DND-41 (cell line): ENCODE data around the gene SLC41A1.

Experiments used
- ATAC-seq: fragments of 200-7000 bp; cut with Tn5 transposase; 3 replicates; pipeline ENCODE4 v1.9.1; 2021; ENCODE audit warnings: low read depth; ENCODE audit not compliant: insufficient read depth
- DNase-seq: peaks from one replicate; pipeline ENCODE4 v3.0.0-alpha.2; 2020
- H2AFZ ChIP-seq: 2 replicates; pipeline ENCODE4 v1.6.0; 2012; ENCODE audit warnings: low read depth, low read length
- H3K27ac ChIP-seq: 2 replicates; pipeline ENCODE4 v1.5.1; 2012; ENCODE audit warnings: low read length, inconsistent platforms
- H3K27me3 ChIP-seq: fragments of 200-600 bp; sonication (generic); 2 replicates; pipeline ENCODE4 v1.6.0; 2012; ENCODE audit warnings: low read length, mild to moderate bottlenecking, inconsistent platforms; ENCODE audit not compliant: insufficient read depth, poor library complexity
- H3K36me3 ChIP-seq: 2 replicates; pipeline ENCODE4 v1.5.1; 2012; ENCODE audit warnings: low read length, inconsistent platforms; ENCODE audit not compliant: insufficient read depth
- H3K4me1 ChIP-seq: 2 replicates; pipeline ENCODE4 v1.5.1; 2012; ENCODE audit warnings: mild to moderate bottlenecking, low read length; ENCODE audit not compliant: insufficient read depth
- H3K4me2 ChIP-seq: 2 replicates; pipeline ENCODE4 v1.6.0; 2012; ENCODE audit warnings: mild to moderate bottlenecking, moderate library complexity, low read length, inconsistent platforms; ENCODE audit not compliant: insufficient read depth
- H3K4me3 ChIP-seq, 2 experiments: fragments of 200-600 bp in 1 of 2; shearing (Covaris generic) in 1 of 2; 2 replicates each; pipeline ENCODE4 v1.5.1; 2012 to 2016; ENCODE audit warnings: inconsistent platforms in 2 of 2, low read length in 2 of 2, mild to moderate bottlenecking in 2 of 2, low read depth in 1 of 2, moderate library complexity in 1 of 2
- H3K79me2 ChIP-seq: 2 replicates; pipeline ENCODE4 v1.6.0; 2012; ENCODE audit warnings: low read length, inconsistent platforms; ENCODE audit not compliant: insufficient read depth
- H3K9ac ChIP-seq: 2 replicates; pipeline ENCODE4 v1.6.0; 2012; ENCODE audit warnings: low read depth, mild to moderate bottlenecking, inconsistent platforms, low read length, moderate library complexity
- H3K9me3 ChIP-seq: 2 replicates; pipeline ENCODE4 v1.5.1; 2012; ENCODE audit warnings: low read length, moderate library complexity, mild to moderate bottlenecking, inconsistent platforms; ENCODE audit not compliant: insufficient read depth, severe bottlenecking
- H4K20me1 ChIP-seq: 2 replicates; pipeline ENCODE4 v1.6.0; 2012; ENCODE audit warnings: low read length; ENCODE audit not compliant: insufficient read depth
- EZH2 ChIP-seq: IDR thresholded peaks from 3 replicates; pipeline ENCODE4 v1.6.1; 2012; ENCODE audit warnings: borderline replicate concordance, low read depth, mild to moderate bottlenecking, moderate library complexity, low read length, inconsistent platforms; ENCODE audit not compliant: severe bottlenecking
- TF ChIP-seq, protein P1 (sequence below): IDR thresholded peaks from 2 replicates; pipeline ENCODE4 v1.5.1; 2012; ENCODE audit warnings: borderline replicate concordance, low read length, moderate library complexity, mild to moderate bottlenecking; ENCODE audit not compliant: poor library complexity, severe bottlenecking; ENCODE audit errors: extremely low read depth

Gene SLC41A1

GRCh38 chr1:205751036-205751651 is 61.9 kb downstream of the SLC41A1 start:
- ATAC-seq (no peak), DNase-seq (peak; percentile 26)
- peak overlapping the region; percentile 98 for H3K27ac ChIP-seq
- peak overlapping the region; percentile 63 for H3K4me2 ChIP-seq
- peak overlapping the region; percentile 99 for H2AFZ ChIP-seq
- peaks cover 30% of the 10 kb centered on the region for H3K36me3 ChIP-seq
- peaks cover 32% of the 10 kb centered on the region for H4K20me1 ChIP-seq
- H3K4me3 ChIP-seq = no peak overlapping the region; a peak in 1 of 4 replicates
- no peaks in the 10 kb centered on the region for H3K27me3 ChIP-seq
- TF ChIP-seq EZH2 = no peak
- TF ChIP-seq, protein P1, sequence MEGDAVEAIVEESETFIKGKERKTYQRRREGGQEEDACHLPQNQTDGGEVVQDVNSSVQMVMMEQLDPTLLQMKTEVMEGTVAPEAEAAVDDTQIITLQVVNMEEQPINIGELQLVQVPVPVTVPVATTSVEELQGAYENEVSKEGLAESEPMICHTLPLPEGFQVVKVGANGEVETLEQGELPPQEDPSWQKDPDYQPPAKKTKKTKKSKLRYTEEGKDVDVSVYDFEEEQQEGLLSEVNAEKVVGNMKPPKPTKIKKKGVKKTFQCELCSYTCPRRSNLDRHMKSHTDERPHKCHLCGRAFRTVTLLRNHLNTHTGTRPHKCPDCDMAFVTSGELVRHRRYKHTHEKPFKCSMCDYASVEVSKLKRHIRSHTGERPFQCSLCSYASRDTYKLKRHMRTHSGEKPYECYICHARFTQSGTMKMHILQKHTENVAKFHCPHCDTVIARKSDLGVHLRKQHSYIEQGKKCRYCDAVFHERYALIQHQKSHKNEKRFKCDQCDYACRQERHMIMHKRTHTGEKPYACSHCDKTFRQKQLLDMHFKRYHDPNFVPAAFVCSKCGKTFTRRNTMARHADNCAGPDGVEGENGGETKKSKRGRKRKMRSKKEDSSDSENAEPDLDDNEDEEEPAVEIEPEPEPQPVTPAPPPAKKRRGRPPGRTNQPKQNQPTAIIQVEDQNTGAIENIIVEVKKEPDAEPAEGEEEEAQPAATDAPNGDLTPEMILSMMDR = no peak
- peaks cover 37% of the 10 kb centered on the region for H3K79me2 ChIP-seq
- peak overlapping the region; percentile 68; the same call in 1 of the 2 replicates for H3K9ac ChIP-seq
- H3K9me3 ChIP-seq = no peaks in the 10 kb centered on the region
- peaks cover 38% of the 10 kb centered on the region for H3K4me1 ChIP-seq

DNA sequence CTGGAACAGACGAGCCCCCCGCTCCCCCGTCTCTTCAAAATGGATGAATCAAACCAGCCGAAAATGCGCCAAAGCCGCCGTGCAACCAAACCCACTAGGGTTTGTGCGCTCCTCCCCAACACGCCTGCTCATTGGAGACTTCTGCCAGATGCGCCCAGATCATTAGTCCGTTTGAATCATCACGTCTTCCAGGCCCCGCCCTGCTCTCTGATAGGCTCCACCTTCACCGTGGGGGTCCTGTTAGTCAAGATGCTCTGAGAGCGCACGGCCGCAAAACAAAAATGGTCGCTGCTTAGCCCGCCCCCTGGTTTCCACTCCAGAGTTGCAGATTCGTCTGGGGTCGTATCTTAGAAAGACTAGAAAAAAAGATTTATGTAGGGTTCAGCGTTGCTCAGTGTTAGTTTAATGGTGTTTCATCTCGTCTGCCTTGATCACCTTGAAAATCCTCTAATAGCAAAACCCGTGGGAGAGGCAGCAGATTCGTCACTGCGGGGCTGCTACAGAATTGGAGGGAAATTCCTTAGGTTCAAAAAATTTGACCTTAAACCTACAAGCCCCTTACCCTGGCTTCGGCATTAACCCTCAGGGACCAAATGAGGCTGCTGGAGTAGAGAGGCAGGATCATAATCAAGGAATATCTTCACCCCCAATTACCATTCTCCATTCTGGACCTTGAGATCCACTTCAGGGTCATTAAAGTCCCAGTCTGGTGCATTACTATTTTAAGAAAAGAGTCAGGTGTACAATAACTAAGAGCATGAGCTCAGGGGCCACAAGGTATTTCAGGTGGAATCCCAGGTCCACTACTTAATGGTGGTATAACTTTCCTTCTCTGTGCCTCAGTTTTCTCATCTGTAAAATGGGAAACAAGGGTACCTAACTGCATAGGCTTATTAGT is 62.6 kb downstream of the SLC41A1 start, which contains the start of gene NUCKS1:
Gene NUCKS1 (minus strand): TSS at position 45 of the 898 bp plus-strand sequence. CDS start 209 bp downstream, outside the sequence.
- TF ChIP-seq, protein P1 = no peak
- no peak for TF ChIP-seq EZH2
- Histone ChIP-seq H3K27me3 (no peaks in the 10 kb centered on the region), H3K9ac (peak within 1 kb of the TSS; percentile 76), H3K9me3 (no peaks in the 10 kb centered on the region), H3K4me3 (peak within 1 kb of the TSS; percentile 67 to 82), H3K36me3 (peaks cover 36% of the 10 kb centered on the region), H4K20me1 (peaks cover 40% of the 10 kb centered on the region), H3K27ac (peak within 1 kb of the TSS; percentile 98), H3K4me2 (peak within 1 kb of the TSS; percentile 76), H3K4me1 (peaks cover 45% of the 10 kb centered on the region), H3K79me2 (peaks cover 44% of the 10 kb centered on the region), H2AFZ (peak within 1 kb of the TSS; percentile 99)
- DNase-seq = peak; percentile 99
- ATAC-seq = peak; percentile 83

DNA sequence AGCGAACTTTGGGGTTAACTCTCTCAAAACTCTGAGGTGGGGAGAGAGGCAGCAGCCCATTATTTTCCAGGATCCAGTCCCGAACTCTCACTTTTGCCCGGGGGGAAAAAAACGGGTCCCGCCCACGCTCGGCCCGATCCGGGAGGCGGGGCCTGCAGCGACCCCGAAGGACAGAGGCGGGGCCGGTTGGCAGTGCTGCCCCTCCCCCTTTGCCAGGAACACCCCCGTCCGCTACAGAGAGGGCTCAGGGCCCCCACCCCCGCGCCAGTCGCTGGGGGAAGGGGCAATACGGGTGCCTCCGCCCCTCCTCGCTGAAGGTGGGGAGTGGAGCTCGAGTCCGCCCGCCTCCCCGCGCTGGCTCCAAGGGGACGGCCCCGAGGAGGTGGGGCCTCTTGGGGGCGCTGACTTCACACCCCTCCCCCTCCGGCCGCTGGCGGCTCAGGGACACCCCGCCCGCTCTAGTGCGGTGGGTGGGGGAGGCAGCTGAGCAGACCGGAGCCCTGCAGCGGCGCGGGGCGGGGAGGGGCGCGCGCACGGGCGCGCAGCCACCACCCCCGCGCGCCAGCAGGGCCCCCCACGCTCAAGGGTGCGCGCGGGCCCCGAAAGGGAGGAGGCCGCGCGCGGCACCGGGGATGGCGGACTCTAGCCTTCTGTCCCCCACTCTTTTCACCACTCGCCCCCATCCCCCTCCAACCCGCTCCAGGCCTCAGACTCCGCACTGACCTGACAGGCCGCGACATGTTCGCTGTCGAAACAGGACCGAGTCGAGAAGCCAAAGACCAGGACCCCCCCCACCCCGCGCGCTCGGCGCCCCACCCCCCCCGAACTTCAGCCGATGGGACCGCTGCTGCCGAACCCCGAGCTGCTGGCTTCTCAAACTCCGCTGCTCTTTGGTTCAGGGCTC is 63.5 kb downstream of the SLC41A1 start:
- H3K79me2 ChIP-seq = peaks cover 53% of the 10 kb centered on the region
- TF ChIP-seq EZH2 = no peak
- TF ChIP-seq, protein P1 = peak; percentile 20

More for the DNA sequence above, 63.5 kb downstream of the SLC41A1 start:
- peak overlapping the region; percentile 67 to 82; a peak in 3 of 4 replicates for H3K4me3 ChIP-seq
- H3K4me2 ChIP-seq = peak overlapping the region; percentile 76
- peak overlapping the region; percentile 76 for H3K9ac ChIP-seq
- peak; percentile 98 for DNase-seq
- peak overlapping the region; percentile 90 for H3K27ac ChIP-seq
- peak; percentile 78 for ATAC-seq
- no peak overlapping the region for H2AFZ ChIP-seq
- H3K4me1 ChIP-seq = peaks cover 53% of the 10 kb centered on the region
- no peaks in the 10 kb centered on the region for H3K27me3 ChIP-seq
- peaks cover 49% of the 10 kb centered on the region for H4K20me1 ChIP-seq
- H3K36me3 ChIP-seq = peaks cover 44% of the 10 kb centered on the region
- H3K9me3 ChIP-seq = no peaks in the 10 kb centered on the region
